Tibial nerve (tissue), 4 donors: Measurements from ENCODE around the gene MARS1. TPM values are rescaled to one million over a fixed set of nuclear protein-coding genes. Genes with fewer than 3 reads are reported as not detected.

Experiments used
- DNase-seq, 2 donors: peaks; one replicate each; pipeline ENCODE4 v3.0.0-alpha.2; 2019; ENCODE audit warnings: low spot score in 2 of 2
- H3K27ac ChIP-seq, 4 donors: fragments of 200-600 bp; sonication (generic) in 3 of 4; one replicate each; pipeline ENCODE4 v1.5.1; 2017 to 2019; ENCODE audit warnings: mild to moderate bottlenecking in 1 of 4
- H3K27me3 ChIP-seq, 2 donors: fragments of 200-600 bp; sonication (generic) in 1 of 2; one replicate each; pipeline versions ENCODE4 v1.5.1 to v1.6.0; 2017 to 2019
- H3K36me3 ChIP-seq, 3 donors: fragments of 200-600 bp; sonication (generic); one replicate each; pipeline ENCODE4 v1.5.1; 2018 to 2019
- H3K4me1 ChIP-seq, 4 donors: fragments of 200-600 bp; sonication (generic) in 3 of 4; one replicate each; pipeline ENCODE4 v1.5.1; 2017 to 2019
- H3K4me3 ChIP-seq, 4 donors: fragments of 200-600 bp; sonication (generic) in 3 of 4; one replicate each; pipeline ENCODE4 v1.5.1; 2017 to 2019; ENCODE audit warnings: mild to moderate bottlenecking in 1 of 4, moderate library complexity in 1 of 4
- H3K9me3 ChIP-seq, 4 donors: fragments of 200-600 bp; sonication (generic) in 3 of 4; one replicate each; pipeline ENCODE4 v1.5.1; 2017 to 2019
- EP300 ChIP-seq, 2 donors: sonication (generic); formaldehyde crosslinking; IDR thresholded peaks; one replicate each; pipeline ENCODE4 v1.6.1; 2017; ENCODE audit warnings: antibody characterized with exemption in 2 of 2, mild to moderate bottlenecking in 1 of 2
- POLR2A ChIP-seq, 2 donors: fragments of 450-650 bp; IDR thresholded peaks; one replicate each; pipeline ENCODE4 v1.6.1; 2017; ENCODE audit warnings: antibody characterized with exemption in 2 of 2, mild to moderate bottlenecking in 2 of 2, moderate library complexity in 2 of 2
- WGBS, 2 donors: methylation state at CpG; one replicate each; pipeline ENCODE4 v1.1.5; 2018; 5-methylcytosine and 5-hydroxymethylcytosine counted together
- total RNA-seq, 4 donors: library from RNA; depleted of rRNA; stranded (reverse); fragments of >200 nt; gene quantifications; one replicate each; pipeline ENCODE4 v1.1.0, GENCODE V29; 2016
- TF ChIP-seq, protein P1 (sequence below), 5 experiments: fragments of 200-600 bp in 3 of 5; fragments of 450-650 bp in 2 of 5; sonication (generic) in 3 of 5; IDR thresholded peaks; one replicate each; pipeline ENCODE4 v1.5.1; 2016 to 2019; ENCODE audit warnings: antibody characterized with exemption in 5 of 5, mild to moderate bottlenecking in 3 of 5, moderate library complexity in 2 of 5

Gene MARS1
- total RNA-seq, 4 donors from 2014 or later: 53.5 to 101 (median 74.2) TPM

DNA sequence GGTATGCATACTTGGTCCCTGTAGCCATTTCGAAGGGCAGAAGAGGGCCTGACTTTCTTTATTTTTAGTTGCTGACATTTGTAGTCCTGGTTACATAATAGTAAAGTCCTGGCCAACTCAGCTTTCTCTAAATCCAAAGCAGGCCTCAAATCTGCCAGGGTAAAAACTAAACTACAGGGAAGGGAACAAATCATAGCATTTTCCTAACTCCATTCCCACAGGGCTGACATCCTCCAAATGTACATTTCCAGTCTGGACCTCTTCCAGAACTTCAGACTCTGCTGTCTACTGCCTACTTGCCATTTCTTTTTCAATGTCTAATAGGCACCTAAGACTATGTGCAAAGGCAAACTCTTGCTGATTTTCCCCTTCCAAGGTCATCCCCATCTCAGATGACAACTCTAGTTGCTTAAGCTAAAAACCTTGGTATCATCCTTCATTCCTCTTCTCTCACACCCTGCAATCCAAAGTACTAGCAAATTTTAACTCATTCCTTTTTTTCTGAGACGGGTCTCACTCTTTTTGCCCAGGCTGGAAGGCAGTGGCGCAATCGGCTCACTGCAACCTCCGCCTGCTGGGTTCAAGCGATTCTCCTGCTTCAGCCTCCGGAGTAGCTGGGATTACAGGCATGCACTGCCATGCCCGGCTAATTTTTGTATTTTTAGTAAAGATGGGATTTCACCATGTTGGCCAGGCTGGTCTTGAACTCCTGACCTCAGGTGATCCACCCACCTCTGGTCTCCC lies 30.5 kb downstream of the MARS1 start:
- peaks cover 5 to 42% (median 23%) of the 10 kb centered on the region in 3 donors for H3K36me3 ChIP-seq
- peaks cover 0 to 53% (median 38%) of the 10 kb centered on the region in 4 donors for H3K4me1 ChIP-seq

DNA sequence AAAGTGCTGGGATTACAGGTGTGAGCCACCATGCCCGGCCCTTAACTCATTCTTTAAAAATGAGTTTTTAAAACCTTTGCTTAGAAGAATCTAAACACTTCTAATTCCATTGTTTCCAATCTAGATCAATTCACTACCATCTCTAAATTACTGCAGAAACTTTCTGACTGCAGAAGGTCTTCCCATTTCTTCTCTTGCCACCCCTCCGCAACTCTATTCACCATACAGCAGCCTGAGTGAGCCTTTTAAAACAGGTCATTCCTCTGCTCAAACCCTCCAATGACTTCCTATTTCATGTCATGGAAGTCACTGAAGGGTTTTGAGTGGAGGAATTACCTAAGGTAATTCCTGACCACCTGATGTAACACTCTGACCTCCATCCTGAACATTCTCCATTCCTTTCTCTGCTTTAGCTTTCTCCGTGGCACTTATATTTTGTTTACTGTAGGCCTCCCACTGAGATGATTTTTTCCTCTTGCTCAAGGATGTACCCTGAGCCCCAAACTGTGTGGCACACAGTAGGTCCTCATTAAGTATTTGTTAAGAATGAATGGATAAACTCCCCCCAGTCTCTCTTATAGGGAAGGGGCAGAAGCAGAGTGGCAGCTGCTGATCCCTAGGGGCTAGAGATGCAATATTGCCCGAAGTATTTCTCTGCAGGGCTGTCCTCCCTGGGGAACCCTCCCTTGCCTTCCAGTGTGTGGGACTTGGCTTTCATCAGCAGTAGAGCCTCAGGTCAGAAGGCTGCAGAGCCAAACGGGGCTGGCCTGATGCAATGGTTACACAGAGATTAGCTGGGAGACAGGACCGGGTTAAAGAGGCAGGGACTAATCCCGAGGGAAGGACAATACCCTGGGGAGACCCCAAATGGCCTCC lies 31.3 kb downstream of the MARS1 start:
- DNase-seq: no peak
- H3K4me3 ChIP-seq: peak overlapping the region; percentile 64 to 91 (median 82)
- H3K9me3 ChIP-seq: no peaks in the 10 kb centered on the region
- H3K27ac ChIP-seq: peak overlapping the region; percentile 96 to 100 (median 99)
- peaks cover 5 to 35% (median 19%) of the 10 kb centered on the region in 3 donors for H3K36me3 ChIP-seq
- H3K4me1 ChIP-seq: peaks cover 0 to 61% (median 46%) of the 10 kb centered on the region in 4 donors
- TF ChIP-seq, protein P1, sequence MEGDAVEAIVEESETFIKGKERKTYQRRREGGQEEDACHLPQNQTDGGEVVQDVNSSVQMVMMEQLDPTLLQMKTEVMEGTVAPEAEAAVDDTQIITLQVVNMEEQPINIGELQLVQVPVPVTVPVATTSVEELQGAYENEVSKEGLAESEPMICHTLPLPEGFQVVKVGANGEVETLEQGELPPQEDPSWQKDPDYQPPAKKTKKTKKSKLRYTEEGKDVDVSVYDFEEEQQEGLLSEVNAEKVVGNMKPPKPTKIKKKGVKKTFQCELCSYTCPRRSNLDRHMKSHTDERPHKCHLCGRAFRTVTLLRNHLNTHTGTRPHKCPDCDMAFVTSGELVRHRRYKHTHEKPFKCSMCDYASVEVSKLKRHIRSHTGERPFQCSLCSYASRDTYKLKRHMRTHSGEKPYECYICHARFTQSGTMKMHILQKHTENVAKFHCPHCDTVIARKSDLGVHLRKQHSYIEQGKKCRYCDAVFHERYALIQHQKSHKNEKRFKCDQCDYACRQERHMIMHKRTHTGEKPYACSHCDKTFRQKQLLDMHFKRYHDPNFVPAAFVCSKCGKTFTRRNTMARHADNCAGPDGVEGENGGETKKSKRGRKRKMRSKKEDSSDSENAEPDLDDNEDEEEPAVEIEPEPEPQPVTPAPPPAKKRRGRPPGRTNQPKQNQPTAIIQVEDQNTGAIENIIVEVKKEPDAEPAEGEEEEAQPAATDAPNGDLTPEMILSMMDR (IDR thresholded peaks at IDR 0.05): no peak
- TF ChIP-seq POLR2A (IDR thresholded peaks at IDR 0.05) (no peak), EP300 (IDR thresholded peaks at IDR 0.05) (no peak)
- no peaks in the 10 kb centered on the region for H3K27me3 ChIP-seq
- WGBS, 2 donors: 25 to 27% methylated on average over 7 of the region's 7 CpGs

More for the DNA sequence above, 30.5 kb downstream of the MARS1 start:
- no peaks in the 10 kb centered on the region for H3K9me3 ChIP-seq
- H3K27ac ChIP-seq: peak overlapping the region in 3 of 4 donors; percentile 98 to 100 (median 100)
- H3K4me3 ChIP-seq: peak overlapping the region in 2 of 4 donors; percentile 84 to 91
- TF ChIP-seq POLR2A (IDR thresholded peaks at IDR 0.05): no peak
- TF ChIP-seq, protein P1 (IDR thresholded peaks at IDR 0.05): no peak
- no peak for TF ChIP-seq EP300 (IDR thresholded peaks at IDR 0.05)
- H3K27me3 ChIP-seq: no peaks in the 10 kb centered on the region
- no peak for DNase-seq
- 64 to 73% methylated on average over 8 of the region's 8 CpGs for WGBS, 2 donors

DNA sequence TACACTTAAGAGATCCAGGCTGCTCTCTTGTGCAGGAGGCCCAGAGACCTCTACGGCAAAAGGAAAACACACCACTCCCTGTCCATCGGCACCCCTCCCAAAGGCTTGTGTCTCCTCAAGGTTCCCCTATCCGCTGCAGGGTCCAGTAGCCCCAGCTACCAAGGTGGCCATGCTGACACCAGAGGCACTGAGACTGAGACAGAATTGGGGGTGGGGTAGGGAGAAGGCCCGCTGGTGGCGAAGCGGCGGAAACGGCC lies 31.9 kb downstream of the MARS1 start:
- peak overlapping the region; percentile 96 to 100 (median 99) for H3K27ac ChIP-seq
- peak overlapping the region; percentile 64 to 91 (median 82) for H3K4me3 ChIP-seq
- no peak for TF ChIP-seq EP300 (IDR thresholded peaks at IDR 0.05)
- TF ChIP-seq POLR2A (IDR thresholded peaks at IDR 0.05): no peak
- TF ChIP-seq, protein P1 (IDR thresholded peaks at IDR 0.05): no peak
- DNase-seq: no peak
- H3K27me3 ChIP-seq: no peaks in the 10 kb centered on the region
- no peaks in the 10 kb centered on the region for H3K9me3 ChIP-seq
- H3K36me3 ChIP-seq: peaks cover 5 to 34% (median 15%) of the 10 kb centered on the region in 3 donors
- H3K4me1 ChIP-seq: peaks cover 0 to 67% (median 52%) of the 10 kb centered on the region in 4 donors
- 0 to 2% methylated on average over 4 to 8 of the region's 8 CpGs for WGBS, 2 donors

DNA sequence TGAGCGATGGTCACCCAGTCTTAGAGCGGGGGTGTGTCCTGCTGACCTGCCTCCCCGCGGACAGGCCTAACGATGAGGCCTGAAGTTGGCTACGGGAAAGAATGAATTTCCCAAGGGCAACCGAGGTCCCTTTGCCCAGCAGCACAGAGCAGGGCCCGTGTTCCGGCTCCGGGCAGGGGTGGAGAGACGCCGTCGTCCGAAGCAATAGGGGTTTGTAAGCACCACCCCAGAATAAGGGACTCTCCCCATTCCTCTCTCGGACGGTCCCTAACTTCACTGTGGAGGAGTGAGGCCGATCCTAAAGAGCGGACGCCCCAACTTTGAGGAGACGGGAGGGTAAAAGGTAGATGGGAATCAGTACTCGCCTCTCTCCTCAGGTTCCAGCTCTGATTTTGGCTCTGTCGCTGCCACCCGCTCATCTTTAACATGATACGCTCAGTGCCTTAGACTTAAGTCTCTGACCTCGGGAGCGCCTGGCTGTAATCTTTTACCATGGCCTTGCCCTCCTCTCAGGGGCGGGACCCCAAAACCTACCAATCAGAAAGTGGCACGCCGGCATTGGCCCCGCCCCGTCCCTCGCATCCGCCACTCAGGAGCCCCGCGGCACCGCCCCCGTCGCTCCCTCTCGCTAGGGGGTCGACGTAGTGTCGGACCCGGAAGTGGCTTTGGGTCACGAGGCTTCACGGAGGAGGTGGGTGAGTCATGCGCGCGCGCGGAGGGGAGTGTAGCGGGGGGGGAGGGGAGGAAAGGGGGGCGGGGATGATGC lies 32.4 kb downstream of the MARS1 start, which contains the start of gene DDIT3:
Gene DDIT3, minus strand, starts transcription at position 462 of the 766 bp plus-strand sequence. CDS start 3,108 bp downstream, outside the sequence.
- 0% methylated on average over 22 to 32 of the region's 52 CpGs for WGBS, 2 donors
- peaks cover 0 to 72% (median 57%) of the 10 kb centered on the region in 4 donors for H3K4me1 ChIP-seq
- H3K36me3 ChIP-seq: peaks cover under 1 to 34% (median 11%) of the 10 kb centered on the region in 3 donors
- peak within 1 kb of the TSS; percentile 64 to 91 (median 82) for H3K4me3 ChIP-seq
- no peaks in the 10 kb centered on the region for H3K27me3 ChIP-seq
- peak within 1 kb of the TSS; percentile 96 to 100 (median 99) for H3K27ac ChIP-seq
- TF ChIP-seq, protein P1 (IDR thresholded peaks at IDR 0.05): peak in 2 of 5 experiments; percentile 29 to 39
- peak; percentile 92 to 100 for TF ChIP-seq EP300 (IDR thresholded peaks at IDR 0.05)
- TF ChIP-seq POLR2A (IDR thresholded peaks at IDR 0.05): peak; percentile 99 to 100
- H3K9me3 ChIP-seq: no peaks in the 10 kb centered on the region
- peak; percentile 99 for DNase-seq
